Measurements from ENCODE around the gene ROS1. TPM values are rescaled to one million over a fixed set of nuclear protein-coding genes. Genes with fewer than 3 reads are reported as not detected.
"Not testable (repeated sequence)": the region's sequence is repeated elsewhere in the genome, so short reads cannot be mapped to it uniquely, and the experiment has no call there.

The ROS1 gene
- total RNA-seq, 1 donor from 2014 or later = 0.14 TPM

- no peaks in the 10 kb centered on the region for H3K36me3 Mint-ChIP-seq (ENCODE audit: insufficient read depth)
- H3K27me3 Mint-ChIP-seq = peaks cover 87% of the 10 kb centered on the region
- no peak for DNase-seq (ENCODE audit: low spot score, unreplicated experiment)
- TF ChIP-seq CTCF (IDR thresholded peaks at IDR 0.05; ENCODE audit: unreplicated experiment) = no peak
- no peak overlapping the region for H3K27ac Mint-ChIP-seq
- peak overlapping the region; percentile 69 for H3K4me3 Mint-ChIP-seq (ENCODE audit: low read depth)
- peaks cover 4% of the 10 kb centered on the region for H3K4me1 Mint-ChIP-seq (ENCODE audit: low read depth)
- H3K9me3 Mint-ChIP-seq (ENCODE audit: low read depth) = no peaks in the 10 kb centered on the region
Observed at GRCh38 chr6:117264692-117265409, 160.9 kb downstream of the ROS1 start.

- Mint-ChIP-seq H3K36me3 (ENCODE audit: insufficient read depth) (no peaks in the 10 kb centered on the region), H3K4me1 (ENCODE audit: low read depth) (peaks cover 2% of the 10 kb centered on the region), H3K4me3 (ENCODE audit: low read depth) (peak overlapping the region; percentile 69), H3K27ac (no peak overlapping the region), H3K9me3 (ENCODE audit: low read depth) (no peaks in the 10 kb centered on the region), H3K27me3 (peaks cover 82% of the 10 kb centered on the region)
- DNase-seq (ENCODE audit: low spot score, unreplicated experiment) = no peak
- no peak for TF ChIP-seq CTCF (IDR thresholded peaks at IDR 0.05; ENCODE audit: unreplicated experiment)
Observed at GRCh38 chr6:117264369-117264691, 161.4 kb downstream of the ROS1 start.

GRCh38 chr6:117263353-117263927 is 162.3 kb downstream of the ROS1 start:
- Mint-ChIP-seq H3K27me3 (peaks cover 73% of the 10 kb centered on the region), H3K36me3 (ENCODE audit: insufficient read depth) (no peaks in the 10 kb centered on the region), H3K4me3 (ENCODE audit: low read depth) (no peak overlapping the region), H3K27ac (no peak overlapping the region), H3K9me3 (ENCODE audit: low read depth) (no peaks in the 10 kb centered on the region), H3K4me1 (ENCODE audit: low read depth) (peaks cover 2% of the 10 kb centered on the region)
- no peak for TF ChIP-seq CTCF (IDR thresholded peaks at IDR 0.05; ENCODE audit: unreplicated experiment)
- DNase-seq (ENCODE audit: low spot score, unreplicated experiment) = no peak

GRCh38 chr6:117262799-117263198 is 162.9 kb downstream of the ROS1 start:
- Mint-ChIP-seq H3K27ac (no peak overlapping the region), H3K4me3 (ENCODE audit: low read depth) (no peak overlapping the region), H3K4me1 (ENCODE audit: low read depth) (peaks cover 2% of the 10 kb centered on the region), H3K36me3 (ENCODE audit: insufficient read depth) (no peaks in the 10 kb centered on the region), H3K9me3 (ENCODE audit: low read depth) (no peaks in the 10 kb centered on the region), H3K27me3 (peaks cover 66% of the 10 kb centered on the region)
- no peak for TF ChIP-seq CTCF (IDR thresholded peaks at IDR 0.05; ENCODE audit: unreplicated experiment)
- DNase-seq (ENCODE audit: low spot score, unreplicated experiment) = no peak

- no peaks in the 10 kb centered on the region for H3K9me3 Mint-ChIP-seq (ENCODE audit: low read depth)
- no peak for DNase-seq (ENCODE audit: low spot score, unreplicated experiment)
- peak overlapping the region; percentile 50 for H3K27ac Mint-ChIP-seq
- no peaks in the 10 kb centered on the region for H3K4me1 Mint-ChIP-seq (ENCODE audit: low read depth)
- H3K36me3 Mint-ChIP-seq (ENCODE audit: insufficient read depth) = no peaks in the 10 kb centered on the region
- no peaks in the 10 kb centered on the region for H3K27me3 Mint-ChIP-seq
- H3K4me3 Mint-ChIP-seq (ENCODE audit: low read depth) = no peak overlapping the region
- TF ChIP-seq CTCF (IDR thresholded peaks at IDR 0.05; ENCODE audit: unreplicated experiment) = no peak
Observed at GRCh38 chr6:117253785-117254184, 172.0 kb downstream of the ROS1 start.

GRCh38 chr6:117244979-117245378 is 180.8 kb downstream of the ROS1 start:
- not testable (repeated sequence) for DNase-seq (ENCODE audit: low spot score, unreplicated experiment); H3K36me3 Mint-ChIP-seq (ENCODE audit: insufficient read depth); H3K4me1 Mint-ChIP-seq (ENCODE audit: low read depth); H3K27me3 Mint-ChIP-seq; H3K9me3 Mint-ChIP-seq (ENCODE audit: low read depth)
- peak overlapping the region; percentile 78 for H3K4me3 Mint-ChIP-seq (ENCODE audit: low read depth)
- peak overlapping the region; percentile 89 for H3K27ac Mint-ChIP-seq

GRCh38 chr6:117244571-117244970 is 181.2 kb downstream of the ROS1 start:
- H3K4me1 Mint-ChIP-seq (ENCODE audit: low read depth); H3K27me3 Mint-ChIP-seq; DNase-seq (ENCODE audit: low spot score, unreplicated experiment); H3K9me3 Mint-ChIP-seq (ENCODE audit: low read depth); H3K36me3 Mint-ChIP-seq (ENCODE audit: insufficient read depth): not testable (repeated sequence)
- peak overlapping the region; percentile 89 for H3K27ac Mint-ChIP-seq
- H3K4me3 Mint-ChIP-seq (ENCODE audit: low read depth) = peak overlapping the region; percentile 78
